NOMO-1 treated with DMSO at 0.1 percent for 48 hours (cell line): Measurements from ENCODE around the gene GPER1.
"Not testable (repeated sequence)": the region's sequence is repeated elsewhere in the genome, so short reads cannot be mapped to it uniquely, and the experiment has no call there.

Source experiments
- DNase-seq: peaks from one replicate; lab custom pipeline; 2025; ENCODE audit not compliant: unreplicated experiment; lab: John Stamatoyannopoulos, UW

The GPER1 gene

GRCh38 chr7:1087952-1088920 lies at the start of gene GPER1:
TSS of gene GPER1 (plus strand) at chr7:1088113. CDS start at chr7:1091729, 3,616 bp downstream.
- no peak for DNase-seq

DNA sequence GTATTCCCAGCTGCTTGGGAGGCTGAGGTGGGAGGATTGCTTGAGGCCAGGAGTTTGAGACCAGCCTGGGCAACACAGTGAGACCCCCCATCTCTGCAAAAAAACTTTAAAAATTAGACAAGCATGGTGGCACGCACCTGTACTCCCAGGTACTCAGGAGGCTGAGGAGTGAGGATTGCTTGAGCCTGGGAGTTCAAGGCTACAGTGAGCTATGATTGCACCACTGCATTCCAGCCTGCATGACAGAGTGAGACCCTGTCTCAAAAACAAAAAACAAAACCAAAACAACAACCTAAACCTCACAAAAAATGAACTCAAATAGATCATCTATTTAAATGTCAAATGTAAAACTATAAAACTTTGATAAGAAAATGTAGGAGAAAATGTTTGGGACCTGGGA lies 47.7 kb upstream of the GPER1 start:
- DNase-seq = not testable (repeated sequence)

DNA sequence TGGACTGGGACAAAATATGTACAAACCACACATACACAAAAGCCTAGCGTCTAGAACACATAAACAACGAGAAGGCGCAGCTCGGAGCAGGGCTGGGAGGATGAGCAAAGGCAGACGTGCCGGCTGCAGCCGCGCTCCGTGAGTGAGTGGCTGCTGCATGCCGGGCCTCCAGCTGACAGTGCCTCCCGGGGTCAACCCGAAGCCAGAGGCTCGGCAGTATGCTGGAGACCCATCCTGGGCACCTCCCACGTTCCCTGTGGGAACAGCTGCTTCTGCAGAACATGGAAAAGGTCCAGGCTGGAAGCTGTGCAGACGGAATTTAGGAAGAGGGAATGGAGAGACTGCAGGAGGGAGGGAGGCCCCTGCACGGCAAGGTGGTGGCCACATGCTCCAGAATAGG lies 47.1 kb upstream of the GPER1 start:
- no peak for DNase-seq

DNA sequence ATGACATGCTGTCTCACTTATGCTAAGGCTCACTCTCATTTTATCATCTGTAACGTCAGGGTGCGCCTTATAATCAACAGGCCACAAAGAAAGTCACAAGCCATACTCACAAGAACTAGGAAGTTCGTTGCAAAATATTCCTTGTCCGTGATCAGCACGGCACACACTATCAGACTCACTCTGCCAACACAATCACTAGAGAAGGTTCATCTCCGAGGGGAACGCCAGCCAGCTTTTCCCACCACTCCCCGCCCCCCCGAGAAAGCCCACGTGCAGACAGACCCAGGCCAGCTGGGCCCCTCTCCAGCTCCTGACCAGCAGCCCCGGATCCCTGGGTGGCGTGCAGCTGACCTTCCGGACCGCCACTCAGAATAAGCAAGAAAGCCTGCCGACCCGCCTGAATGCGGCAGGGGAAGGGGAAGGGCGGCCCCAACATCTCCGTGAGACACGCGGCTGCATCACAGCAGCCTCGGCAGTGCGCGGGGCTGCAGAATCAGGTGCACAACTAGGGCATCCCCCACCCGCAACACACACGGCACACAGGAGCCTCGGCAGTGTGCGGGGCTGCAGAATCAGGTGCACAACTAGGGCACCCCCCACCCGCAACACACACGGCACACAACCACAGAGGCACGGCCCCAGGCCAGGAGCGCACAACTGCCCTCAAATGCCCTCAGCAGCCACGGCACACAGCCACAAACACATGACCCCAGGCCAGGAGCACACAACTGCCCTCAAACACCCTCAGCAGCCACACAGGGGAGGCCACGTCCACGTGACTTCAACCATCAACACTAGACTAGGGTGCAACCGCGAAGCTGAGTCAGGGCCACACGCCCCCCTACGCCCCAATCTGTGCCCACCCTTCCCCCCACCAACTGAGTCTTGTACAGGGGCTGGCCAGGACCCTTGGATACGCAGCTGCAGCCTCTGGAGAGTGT lies 46.1 kb upstream of the GPER1 start:
- no peak for DNase-seq

GRCh38 chr7:1042492-1042833 lies 45.5 kb upstream of the GPER1 start:
- no peak for DNase-seq

DNA sequence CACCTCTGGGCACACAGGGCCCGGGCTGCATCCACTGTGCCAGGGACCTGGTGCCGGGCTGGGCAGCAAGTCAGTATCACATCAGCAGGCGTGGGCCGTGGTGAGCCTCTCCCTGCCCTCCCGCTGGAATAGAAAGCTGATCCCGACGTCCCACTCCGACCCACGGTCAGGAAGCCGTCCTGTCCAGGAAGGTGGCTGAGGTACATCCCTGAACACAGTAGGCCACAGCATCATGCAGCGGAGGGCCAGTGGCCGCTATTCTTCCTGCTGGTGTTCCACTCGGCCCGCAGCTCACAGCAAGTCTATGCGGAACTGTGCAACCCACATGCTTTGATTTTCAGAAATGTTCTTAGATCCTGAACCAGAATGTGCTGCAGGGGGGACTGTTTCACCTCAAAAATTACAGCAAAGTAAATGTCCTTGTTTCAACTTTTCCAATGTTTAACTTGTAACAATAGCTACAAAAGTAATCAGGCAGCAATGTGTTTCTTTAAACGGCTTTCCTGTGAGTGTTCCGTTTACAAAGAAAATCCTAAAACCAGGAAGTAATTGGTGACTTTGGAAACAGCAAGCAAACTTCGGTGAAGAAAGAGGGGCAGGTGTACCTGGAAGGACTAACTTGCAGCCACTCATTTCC lies 44.2 kb upstream of the GPER1 start:
- DNase-seq = no peak

DNA sequence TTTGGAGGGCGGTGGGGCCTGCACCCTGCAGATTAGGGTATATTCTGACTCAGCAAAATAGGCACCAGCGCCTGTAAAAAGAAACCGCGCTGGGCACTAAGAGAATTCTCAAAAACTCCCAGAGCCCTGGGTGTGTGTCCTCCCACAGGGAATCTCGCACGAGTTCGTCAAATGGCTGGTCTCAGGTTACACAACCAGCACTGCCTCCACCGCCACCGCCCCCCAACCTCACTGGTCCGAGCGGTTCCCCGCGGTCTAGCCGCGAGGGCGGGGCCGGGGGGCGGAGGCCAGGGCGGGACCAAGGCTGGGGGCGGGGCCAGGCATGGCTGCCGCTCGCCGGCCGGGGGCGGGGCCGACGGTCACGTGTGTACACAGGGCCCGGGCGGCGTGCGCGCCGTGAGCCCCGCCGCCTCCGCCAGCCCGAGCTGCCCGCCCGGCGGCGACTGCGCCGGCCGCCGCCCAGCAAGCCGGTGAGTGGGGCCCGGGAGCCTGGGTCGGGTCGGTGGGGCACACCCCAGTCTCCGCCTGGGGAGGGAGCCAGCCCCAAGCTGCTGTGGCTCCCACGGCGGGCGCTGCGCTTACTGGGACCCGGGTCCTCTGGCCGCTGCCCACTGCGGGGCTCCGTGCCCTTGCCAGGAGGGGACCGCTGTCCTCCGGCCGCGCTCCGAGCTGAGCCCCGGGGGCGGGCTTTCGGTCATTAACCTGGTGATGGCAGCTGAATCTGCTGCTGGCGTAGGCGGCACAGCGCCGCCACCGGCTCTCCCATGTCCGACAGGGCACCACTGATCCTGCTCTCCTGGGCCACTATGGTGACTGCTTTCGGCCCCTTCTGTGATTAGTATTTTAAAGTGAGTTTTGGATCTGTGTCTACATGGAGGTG lies 43.5 kb upstream of the GPER1 start, which contains the start of gene GPR146:
Gene GPR146 (plus strand): TSS at position 358 of the 880 bp plus-strand sequence. CDS start 12,970 bp downstream, outside the sequence.
- peak; percentile 78 for DNase-seq

GRCh38 chr7:1045069-1046063 lies 42.5 kb upstream of the GPER1 start:
- no peak for DNase-seq

- DNase-seq = no peak
These were observed 40.9 kb upstream of the GPER1 start for GRCh38 chr7:1046722-1047679.

- DNase-seq = no peak
These were observed 38.7 kb upstream of the GPER1 start for GRCh38 chr7:1049006-1049741.

- no peak for DNase-seq
These were observed 38.1 kb upstream of the GPER1 start for GRCh38 chr7:1049801-1050200.

GRCh38 chr7:1050254-1050906 lies 37.5 kb upstream of the GPER1 start:
- DNase-seq = no peak

- DNase-seq = no peak
These were observed 36.8 kb upstream of the GPER1 start for GRCh38 chr7:1050956-1051690.

- DNase-seq = no peak
These were observed 35.7 kb upstream of the GPER1 start for GRCh38 chr7:1052031-1052818.

DNA sequence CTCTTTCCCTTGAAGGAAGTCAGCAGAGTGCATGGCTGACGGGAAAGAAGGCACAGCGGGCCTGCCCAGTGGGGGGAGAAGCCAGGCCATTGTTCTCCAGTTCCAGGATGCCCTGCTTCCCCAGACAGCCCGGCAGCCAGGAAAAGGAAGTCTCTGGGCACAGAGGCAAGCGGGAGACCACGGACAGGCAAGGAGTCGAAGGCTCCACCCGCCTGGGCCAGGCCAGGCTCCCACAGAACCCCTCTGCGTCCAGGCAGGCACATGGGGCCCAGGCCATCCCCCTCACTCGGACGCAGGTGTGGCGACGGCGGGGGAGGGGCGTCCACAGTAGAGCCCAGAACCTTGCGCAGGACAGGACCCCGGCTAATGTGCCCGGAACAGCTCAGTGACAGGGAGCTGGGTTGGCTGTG lies 34.9 kb upstream of the GPER1 start:
- no peak for DNase-seq
